ENCODE measurements around the gene KCNK4.

KCNK4 gene

GRCh38 chr11:64283092-64283491 lies 8.0 kb upstream of the KCNK4 start:
- Mint-ChIP-seq H3K27ac (peak overlapping the region; percentile 21), H3K27me3 (ENCODE audit: low read depth, poor library complexity) (peaks cover 3% of the 10 kb centered on the region), H3K9me3 (no peaks in the 10 kb centered on the region), H3K36me3 (ENCODE audit: low read depth) (peaks cover 14% of the 10 kb centered on the region), H3K4me1 (peaks cover 14% of the 10 kb centered on the region), H3K4me3 (peak overlapping the region; percentile 83)
- no peak for DNase-seq
- no peak for TF ChIP-seq CTCF (IDR thresholded peaks at IDR 0.05)

- peak; percentile 97 for DNase-seq
- peaks cover 14% of the 10 kb centered on the region for H3K36me3 Mint-ChIP-seq (ENCODE audit: low read depth)
- H3K4me3 Mint-ChIP-seq, result peak within 1 kb of the TSS; percentile 88
- TF ChIP-seq CTCF (IDR thresholded peaks at IDR 0.05), result no peak
- no peaks in the 10 kb centered on the region for H3K9me3 Mint-ChIP-seq
- H3K4me1 Mint-ChIP-seq, result peaks cover 14% of the 10 kb centered on the region
- peaks cover 9% of the 10 kb centered on the region for H3K27me3 Mint-ChIP-seq (ENCODE audit: low read depth, poor library complexity)
- peak within 1 kb of the TSS; percentile 79 for H3K27ac Mint-ChIP-seq
These were observed 6.8 kb upstream of the KCNK4 start, which contains the start of gene BAD for GRCh38 chr11:64284048-64284961. Gene BAD, minus strand, starts transcription at chr11:64284665. Its CDS starts 297 bp downstream, at chr11:64284368.

- Mint-ChIP-seq H3K9me3 (no peaks in the 10 kb centered on the region), H3K4me3 (peak within 1 kb of the TSS; percentile 88), H3K27ac (peak within 1 kb of the TSS; percentile 79), H3K4me1 (peaks cover 14% of the 10 kb centered on the region), H3K36me3 (ENCODE audit: low read depth) (peaks cover 14% of the 10 kb centered on the region), H3K27me3 (ENCODE audit: low read depth, poor library complexity) (peaks cover 19% of the 10 kb centered on the region)
- DNase-seq, result peak; percentile 92
- no peak for TF ChIP-seq CTCF (IDR thresholded peaks at IDR 0.05)
These were observed 5.9 kb upstream of the KCNK4 start, which contains the start of gene GPR137 for GRCh38 chr11:64284962-64285884. Gene GPR137, plus strand, starts transcription at chr11:64285848. Its CDS starts 677 bp downstream, at chr11:64286525.

GRCh38 chr11:64285885-64286800 lies 5.0 kb upstream of the KCNK4 start:
- H3K36me3 Mint-ChIP-seq (ENCODE audit: low read depth), result peaks cover 11% of the 10 kb centered on the region
- H3K4me1 Mint-ChIP-seq, result peaks cover 19% of the 10 kb centered on the region
- no peak for DNase-seq
- no peak overlapping the region for H3K27ac Mint-ChIP-seq
- H3K4me3 Mint-ChIP-seq, result peak overlapping the region; percentile 82
- H3K27me3 Mint-ChIP-seq (ENCODE audit: low read depth, poor library complexity), result peaks cover 28% of the 10 kb centered on the region
- TF ChIP-seq CTCF (IDR thresholded peaks at IDR 0.05), result no peak
- H3K9me3 Mint-ChIP-seq, result no peaks in the 10 kb centered on the region

- no peak for DNase-seq
- peaks cover 5% of the 10 kb centered on the region for H3K36me3 Mint-ChIP-seq (ENCODE audit: low read depth)
- peaks cover 30% of the 10 kb centered on the region for H3K27me3 Mint-ChIP-seq (ENCODE audit: low read depth, poor library complexity)
- H3K9me3 Mint-ChIP-seq, result no peaks in the 10 kb centered on the region
- peaks cover 19% of the 10 kb centered on the region for H3K4me1 Mint-ChIP-seq
- TF ChIP-seq CTCF (IDR thresholded peaks at IDR 0.05), result no peak
- no peak overlapping the region for H3K27ac Mint-ChIP-seq
- peak overlapping the region; percentile 82 for H3K4me3 Mint-ChIP-seq
These were observed 4.3 kb upstream of the KCNK4 start for GRCh38 chr11:64286801-64287159.
